ENCODE results near the gene PMIS2.
A peak's percentile ranks its signal among the peaks of the same experiment; 100 is the strongest.
"Not testable (repeated sequence)": the region's sequence is repeated elsewhere in the genome, so short reads cannot be mapped to it uniquely, and the experiment has no call there.

PMIS2 gene

DNA sequence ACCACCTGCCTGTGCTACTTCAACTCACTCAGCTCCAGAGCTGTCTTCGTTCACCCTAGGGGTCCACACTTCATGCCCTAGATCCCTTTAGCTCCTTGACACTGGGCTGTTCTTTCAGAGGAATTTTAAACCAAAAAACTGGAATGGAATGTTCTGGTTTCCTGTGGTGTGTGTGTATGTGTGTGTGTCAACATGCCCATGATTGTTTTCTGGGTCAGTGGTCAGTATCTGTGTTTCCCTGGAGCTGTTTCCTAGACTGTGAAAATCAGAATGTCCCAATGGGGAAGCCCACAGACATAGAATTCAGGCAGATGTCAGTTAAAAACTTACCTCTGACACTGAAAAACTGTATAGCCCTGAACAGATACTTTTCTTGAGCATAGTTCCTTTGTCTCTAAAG, 1.3 kb downstream of the PMIS2 start:
- DNase-seq (ENCODE audit: low spot score) = no peak
- TF ChIP-seq, protein P1, sequence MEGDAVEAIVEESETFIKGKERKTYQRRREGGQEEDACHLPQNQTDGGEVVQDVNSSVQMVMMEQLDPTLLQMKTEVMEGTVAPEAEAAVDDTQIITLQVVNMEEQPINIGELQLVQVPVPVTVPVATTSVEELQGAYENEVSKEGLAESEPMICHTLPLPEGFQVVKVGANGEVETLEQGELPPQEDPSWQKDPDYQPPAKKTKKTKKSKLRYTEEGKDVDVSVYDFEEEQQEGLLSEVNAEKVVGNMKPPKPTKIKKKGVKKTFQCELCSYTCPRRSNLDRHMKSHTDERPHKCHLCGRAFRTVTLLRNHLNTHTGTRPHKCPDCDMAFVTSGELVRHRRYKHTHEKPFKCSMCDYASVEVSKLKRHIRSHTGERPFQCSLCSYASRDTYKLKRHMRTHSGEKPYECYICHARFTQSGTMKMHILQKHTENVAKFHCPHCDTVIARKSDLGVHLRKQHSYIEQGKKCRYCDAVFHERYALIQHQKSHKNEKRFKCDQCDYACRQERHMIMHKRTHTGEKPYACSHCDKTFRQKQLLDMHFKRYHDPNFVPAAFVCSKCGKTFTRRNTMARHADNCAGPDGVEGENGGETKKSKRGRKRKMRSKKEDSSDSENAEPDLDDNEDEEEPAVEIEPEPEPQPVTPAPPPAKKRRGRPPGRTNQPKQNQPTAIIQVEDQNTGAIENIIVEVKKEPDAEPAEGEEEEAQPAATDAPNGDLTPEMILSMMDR (IDR thresholded peaks at IDR 0.05; ENCODE audit: extremely low read depth, insufficient read depth, missing control alignments) = no peak
- in situ Hi-C loops (cut with MboI; ENCODE audit: low pct_unique_long_range_greater_than_20kb, low sequenced_read_pairs, unreplicated experiment) = no loop called here

DNA sequence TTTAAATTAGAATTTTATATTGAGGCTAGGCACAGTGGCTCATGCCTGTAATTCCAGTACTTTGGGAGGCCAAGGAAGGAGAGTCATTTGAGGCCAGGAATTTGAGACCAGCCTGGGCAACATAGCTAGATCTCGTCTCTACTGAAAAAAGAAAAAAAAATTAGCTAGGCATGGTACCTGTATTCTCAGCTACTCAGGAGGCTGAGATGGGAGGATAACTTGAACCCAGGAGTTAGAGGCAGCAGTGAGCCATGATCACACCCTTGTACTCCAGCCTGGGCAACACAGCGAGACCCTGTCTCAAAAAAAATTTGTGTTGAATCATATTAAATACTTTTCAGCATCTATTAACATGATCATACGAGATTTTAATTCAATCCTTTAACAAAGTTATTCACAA, 4.9 kb downstream of the PMIS2 start:
- DNase-seq (ENCODE audit: low spot score) = no peak
- in situ Hi-C loops (cut with MboI; ENCODE audit: low pct_unique_long_range_greater_than_20kb, low sequenced_read_pairs, unreplicated experiment) = no loop called here
- TF ChIP-seq, protein P1 (IDR thresholded peaks at IDR 0.05; ENCODE audit: extremely low read depth, insufficient read depth, missing control alignments) = no peak

DNA sequence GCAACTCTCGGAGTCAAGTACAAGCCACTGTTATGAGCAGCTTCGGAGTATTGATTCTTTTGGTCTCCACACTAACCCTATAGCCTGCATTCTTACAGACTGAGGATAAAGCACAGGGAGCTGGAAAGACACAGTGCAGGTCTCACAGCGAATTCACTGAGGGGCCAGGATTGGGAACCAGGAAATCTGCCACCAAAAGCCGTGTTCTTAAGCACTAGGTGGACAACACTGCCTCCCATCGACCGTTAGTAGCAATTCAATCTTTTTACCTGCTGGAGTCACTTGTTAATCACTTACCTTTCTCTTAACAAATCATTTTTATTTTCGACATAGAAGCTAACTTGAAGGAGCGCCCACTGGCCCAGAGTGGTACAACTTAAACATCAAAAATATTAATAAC, 6.3 kb downstream of the PMIS2 start:
- TF ChIP-seq, protein P1 (IDR thresholded peaks at IDR 0.05; ENCODE audit: extremely low read depth, insufficient read depth, missing control alignments) = peak; percentile 71
- peak; percentile 72 for DNase-seq (ENCODE audit: low spot score)
- in situ Hi-C loops (cut with MboI; ENCODE audit: low pct_unique_long_range_greater_than_20kb, low sequenced_read_pairs, unreplicated experiment) = no loop called here

DNA sequence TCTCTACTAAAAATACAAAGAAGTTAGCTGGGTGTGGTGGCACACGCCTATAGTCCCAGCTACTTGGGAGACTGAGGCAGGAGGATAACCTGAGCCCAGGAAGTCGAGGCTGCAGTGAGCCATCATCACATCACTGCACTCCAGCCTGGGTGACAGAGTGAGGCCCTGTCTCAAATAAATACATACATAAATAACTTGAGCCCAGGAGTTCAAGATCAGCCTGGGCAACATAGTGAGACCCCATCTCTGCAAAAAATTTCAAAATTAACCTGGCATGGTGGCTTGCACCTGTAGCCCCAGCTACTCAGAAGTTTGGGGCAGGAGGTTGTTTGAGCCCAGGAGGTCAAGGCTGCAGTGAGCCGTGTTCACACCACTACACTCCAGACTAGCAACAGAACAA, 9.1 kb downstream of the PMIS2 start:
- in situ Hi-C loops (cut with MboI; ENCODE audit: low pct_unique_long_range_greater_than_20kb, low sequenced_read_pairs, unreplicated experiment); DNase-seq (ENCODE audit: low spot score): not testable (repeated sequence)

DNA sequence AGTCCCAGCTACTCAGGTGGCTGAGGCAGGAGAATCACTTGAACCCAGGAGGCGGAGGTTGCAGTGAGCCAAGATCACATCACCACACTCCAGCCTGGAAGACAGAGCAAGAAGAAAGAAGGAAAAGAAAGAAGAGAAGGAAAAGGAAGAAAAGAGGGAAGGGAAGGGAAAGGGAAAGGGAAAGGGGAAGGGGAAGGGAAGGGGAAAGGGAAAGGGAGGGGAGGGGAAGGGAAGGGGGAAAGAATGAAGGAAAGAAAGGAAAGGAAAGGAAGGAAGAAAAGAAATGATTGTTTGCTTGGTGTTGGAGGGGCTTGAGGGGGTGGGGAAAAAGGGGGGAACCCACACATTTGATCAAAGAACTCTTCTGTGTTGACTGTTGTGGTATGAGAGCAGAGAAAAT, 10.0 kb downstream of the PMIS2 start:
- in situ Hi-C loops (cut with MboI; ENCODE audit: low pct_unique_long_range_greater_than_20kb, low sequenced_read_pairs, unreplicated experiment) = no loop called here
- TF ChIP-seq, protein P1 (IDR thresholded peaks at IDR 0.05; ENCODE audit: extremely low read depth, insufficient read depth, missing control alignments) = no peak
- no peak for DNase-seq (ENCODE audit: low spot score)

DNA sequence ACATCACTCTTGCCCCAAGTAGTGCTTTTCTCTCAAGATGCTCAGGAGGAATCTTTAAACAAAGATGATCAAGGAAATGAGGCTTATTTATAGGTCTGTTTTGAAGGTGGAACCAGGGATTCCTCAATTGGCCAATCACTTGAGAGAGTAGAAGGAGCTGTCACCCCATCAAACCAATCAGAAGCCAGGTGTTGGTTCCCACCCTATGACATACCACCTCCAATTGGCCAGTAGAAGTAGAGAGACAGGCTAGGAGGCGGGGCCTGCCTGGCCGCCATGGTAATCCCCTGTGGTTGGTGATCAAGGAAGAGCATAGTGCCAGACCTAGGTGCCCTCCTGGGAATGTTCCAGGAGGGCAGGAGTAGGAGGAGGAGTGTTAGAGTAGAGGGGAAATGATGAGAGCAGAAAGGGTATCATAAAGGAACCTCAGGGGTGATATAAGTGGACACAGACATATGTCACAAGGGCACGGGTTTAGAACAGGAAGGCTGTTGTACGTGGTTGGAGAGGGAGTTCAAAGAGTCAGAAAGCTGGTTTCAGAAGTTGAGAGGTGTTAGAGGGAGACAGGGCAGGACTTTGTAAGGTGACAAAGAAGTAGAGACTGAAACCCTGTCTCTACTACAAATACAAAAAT, 10.5 kb downstream of the PMIS2 start:
- DNase-seq (ENCODE audit: low spot score) = peak; percentile 82
- TF ChIP-seq, protein P1 (IDR thresholded peaks at IDR 0.05; ENCODE audit: extremely low read depth, insufficient read depth, missing control alignments) = no peak
- in situ Hi-C loops (cut with MboI; ENCODE audit: low pct_unique_long_range_greater_than_20kb, low sequenced_read_pairs, unreplicated experiment) = no loop called here

DNA sequence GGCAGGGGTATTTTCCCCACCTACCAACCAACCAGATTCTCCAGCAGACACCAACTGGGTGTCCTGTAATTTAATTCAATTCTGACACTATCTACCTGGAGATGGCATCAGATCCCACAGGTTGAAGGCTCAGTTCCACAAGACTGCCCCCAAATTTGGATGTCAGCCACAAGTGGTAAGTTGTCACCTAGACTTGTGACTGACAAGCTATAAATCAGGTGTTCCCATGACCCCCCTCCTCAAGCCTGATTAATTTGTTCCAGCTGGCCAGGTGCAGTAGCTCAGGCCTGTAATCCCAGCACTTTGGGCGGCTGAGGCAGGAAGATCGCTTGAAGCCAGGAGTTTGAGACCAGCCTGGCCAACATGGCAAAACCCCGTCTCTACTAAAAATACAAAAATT, 16.0 kb downstream of the PMIS2 start:
- DNase-seq (ENCODE audit: low spot score) = no peak
- TF ChIP-seq, protein P1 (IDR thresholded peaks at IDR 0.05; ENCODE audit: extremely low read depth, insufficient read depth, missing control alignments) = no peak
- in situ Hi-C loops (cut with MboI; ENCODE audit: low pct_unique_long_range_greater_than_20kb, low sequenced_read_pairs, unreplicated experiment) = no loop called here

DNA sequence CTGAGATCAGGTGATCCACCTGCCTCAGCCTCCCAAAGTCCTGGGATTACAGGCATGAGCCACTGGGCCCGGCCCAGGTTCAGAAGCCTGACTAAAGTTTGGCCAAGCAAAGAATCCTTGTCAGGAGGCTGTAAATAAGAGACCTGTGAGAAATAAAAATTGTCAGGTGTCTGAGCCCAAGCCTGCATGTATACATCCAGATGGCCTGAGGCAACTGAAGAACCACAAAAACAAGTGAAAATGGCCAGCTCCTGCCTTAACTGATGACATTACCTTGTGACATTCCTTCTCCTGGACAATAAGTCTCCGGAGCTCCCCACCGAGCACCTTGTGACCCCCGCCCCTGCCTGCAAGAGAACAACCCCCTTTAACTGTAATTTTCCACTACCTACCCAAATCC, 18.5 kb downstream of the PMIS2 start:
- in situ Hi-C loops (cut with MboI; ENCODE audit: low pct_unique_long_range_greater_than_20kb, low sequenced_read_pairs, unreplicated experiment); DNase-seq (ENCODE audit: low spot score): not testable (repeated sequence)

DNA sequence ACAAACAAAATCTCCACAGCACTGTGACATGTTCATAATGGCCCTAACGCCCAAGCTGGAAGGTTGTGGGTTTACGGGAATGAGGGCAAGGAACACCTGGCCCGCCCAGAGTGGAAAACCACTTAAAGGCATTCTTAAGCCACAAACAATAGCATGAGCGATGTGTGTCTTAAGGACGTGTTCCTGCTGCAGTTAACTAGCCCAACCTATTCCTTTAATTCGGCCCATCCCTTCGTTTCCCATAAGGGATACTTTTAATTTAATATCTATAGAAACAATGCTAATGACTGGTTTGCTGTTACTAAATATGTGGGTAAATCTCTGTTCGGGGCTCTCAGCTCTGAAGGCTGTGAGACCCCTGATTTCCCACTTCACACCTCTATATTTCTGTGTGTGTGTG, 21.2 kb downstream of the PMIS2 start:
- in situ Hi-C loops (cut with MboI; ENCODE audit: low pct_unique_long_range_greater_than_20kb, low sequenced_read_pairs, unreplicated experiment); DNase-seq (ENCODE audit: low spot score): not testable (repeated sequence)

All from GM13977 (cell line).